Left lung (tissue), 10 donors: ENCODE data around the gene ZHX3. TPM values are rescaled to one million over a fixed set of nuclear protein-coding genes. Genes with fewer than 3 reads are reported as not detected.

Source experiments
- ATAC-seq: fragments of 200-7000 bp; cut with Tn5 transposase; one replicate; pipeline ENCODE4 v1.9.1; 2020; ENCODE audit warnings: moderate library complexity
- DNase-seq, 4 donors: peaks; one replicate each; pipeline ENCODE4 v3.0.0-alpha.2; 2013 to 2020
- H3K27ac ChIP-seq, 2 donors: fragments of 200-600 bp; sonication (generic) in 1 of 2; one replicate each; pipeline versions ENCODE4 v1.5.0 to v1.8.0; 2020 to 2021
- H3K27me3 ChIP-seq, 2 donors: fragments of 200-600 bp; sonication (generic) in 1 of 2; one replicate each; pipeline versions ENCODE4 v1.5.0 to v1.8.0; 2020 to 2021
- H3K36me3 ChIP-seq, 2 donors: fragments of 200-600 bp; sonication (generic) in 1 of 2; one replicate each; pipeline versions ENCODE4 v1.5.0 to v1.8.0; 2020 to 2021
- H3K4me1 ChIP-seq, 2 donors: fragments of 200-600 bp; one replicate each; pipeline ENCODE4 v1.8.0; 2021
- H3K4me3 ChIP-seq, 2 donors: fragments of 200-600 bp; sonication (generic) in 1 of 2; one replicate each; pipeline versions ENCODE4 v1.5.0 to v1.8.0; 2020 to 2021; ENCODE audit warnings: mild to moderate bottlenecking in 1 of 2
- H3K9me3 ChIP-seq, 2 donors: fragments of 200-600 bp; sonication (generic) in 1 of 2; one replicate each; pipeline versions ENCODE4 v1.5.0 to v1.8.0; 2020 to 2021
- CTCF ChIP-seq, 2 donors: fragments of 200-600 bp; sonication (generic) in 1 of 2; IDR thresholded peaks; one replicate each; pipeline versions ENCODE4 v1.5.0 to v1.8.0; 2021; ENCODE audit warnings: antibody characterized with exemption in 2 of 2
- intact Hi-C, 2 donors: fragments of 100-400 bp; cut with DNase I; formaldehyde crosslinking; loops; one replicate each; pipeline versions ENCODE4 v1.11.2 to v1.14.2; 2022
- polyA plus RNA-seq, 6 donors: library from polyadenylated mRNA; unstranded; fragments of 120-200 nt; gene quantifications; one replicate each; pipeline ENCODE4 v1.2.1, GENCODE V29; 2013; ENCODE audit not compliant: insufficient read length in 6 of 6
- total RNA-seq, 2 donors: library from RNA; stranded (reverse); fragmentation: NEBNext Ultra II Directional; extraction: Animal tissue kit (Norgen Biotek cat#: 25700); gene quantifications; one replicate each; pipeline ENCODE4 v1.2.1, GENCODE V29; 2021
- donor health status: DM: no; HTN: yes; CAD: no.
- donor health status: DM: no; HTN: no; CAD: no.

ZHX3 gene
- total and polyA plus RNA-seq, 8 donors, result 8.1 to 47.9 (median 11.2) TPM

- Histone ChIP-seq H3K9me3 (no peaks in the 10 kb centered on the region), H3K27me3 (no peaks in the 10 kb centered on the region), H3K27ac (no peak overlapping the region), H3K36me3 (peaks cover 3 to 96% of the 10 kb centered on the region in 2 donors), H3K4me1 (peaks cover 0 to 11% of the 10 kb centered on the region in 2 donors), H3K4me3 (no peak overlapping the region)
- peak in 1 of 4 donors; percentile 21 for DNase-seq
- intact Hi-C loops, result no loop called here
- no peak for TF ChIP-seq CTCF (IDR thresholded peaks at IDR 0.05)
- no peak for ATAC-seq
Observed at GRCh38 chr20:41167481-41168253, 149.9 kb downstream of the ZHX3 start.

GRCh38 chr20:41167118-41167470 is 150.4 kb downstream of the ZHX3 start:
- H3K4me1 ChIP-seq, result peaks cover 0 to 5% of the 10 kb centered on the region in 2 donors
- intact Hi-C loops, result no loop called here
- no peak overlapping the region for H3K27ac ChIP-seq
- TF ChIP-seq CTCF (IDR thresholded peaks at IDR 0.05), result no peak
- peaks cover 3 to 96% of the 10 kb centered on the region in 2 donors for H3K36me3 ChIP-seq
- ATAC-seq (no peak), DNase-seq (peak in 1 of 4 donors; percentile 16)
- no peaks in the 10 kb centered on the region for H3K27me3 ChIP-seq
- no peak overlapping the region for H3K4me3 ChIP-seq
- H3K9me3 ChIP-seq, result no peaks in the 10 kb centered on the region

- peaks cover 3 to 93% of the 10 kb centered on the region in 2 donors for H3K36me3 ChIP-seq
- no peak for ATAC-seq
- no peak for TF ChIP-seq CTCF (IDR thresholded peaks at IDR 0.05)
Observed at GRCh38 chr20:41166201-41167117, 151.1 kb downstream of the ZHX3 start.

GRCh38 chr20:41165001-41165882 is 152.3 kb downstream of the ZHX3 start:
- H3K4me1 ChIP-seq, result peaks cover 0 to 5% of the 10 kb centered on the region in 2 donors
- no peak overlapping the region for H3K4me3 ChIP-seq
- no peak overlapping the region for H3K27ac ChIP-seq
- DNase-seq (no peak), ATAC-seq (no peak)
- no peaks in the 10 kb centered on the region for H3K27me3 ChIP-seq
- intact Hi-C loops, result no loop called here
- peaks cover 3 to 90% of the 10 kb centered on the region in 2 donors for H3K36me3 ChIP-seq
- no peak for TF ChIP-seq CTCF (IDR thresholded peaks at IDR 0.05)
- H3K9me3 ChIP-seq, result no peaks in the 10 kb centered on the region

More at GRCh38 chr20:41166201-41167117, 151.1 kb downstream of the ZHX3 start:
- H3K9me3 ChIP-seq, result no peaks in the 10 kb centered on the region
- intact Hi-C loops, result no loop called here
- peaks cover 0 to 5% of the 10 kb centered on the region in 2 donors for H3K4me1 ChIP-seq
- peak in 1 of 4 donors; percentile 28 for DNase-seq
- no peaks in the 10 kb centered on the region for H3K27me3 ChIP-seq
- no peak overlapping the region for H3K4me3 ChIP-seq
- no peak overlapping the region for H3K27ac ChIP-seq
